NCI-H2171 treated with DMSO at 0.1 percent for 48 hours (cell line): ENCODE measurements around the gene BBIP1.
A peak's percentile ranks its signal among the peaks of the same experiment; 100 is the strongest.
"Not testable (repeated sequence)": the region's sequence is repeated elsewhere in the genome, so short reads cannot be mapped to it uniquely, and the experiment has no call there.

Experiments used
- DNase-seq: peaks from one replicate; lab custom pipeline; 2025; lab: John Stamatoyannopoulos, UW

BBIP1 gene

DNA sequence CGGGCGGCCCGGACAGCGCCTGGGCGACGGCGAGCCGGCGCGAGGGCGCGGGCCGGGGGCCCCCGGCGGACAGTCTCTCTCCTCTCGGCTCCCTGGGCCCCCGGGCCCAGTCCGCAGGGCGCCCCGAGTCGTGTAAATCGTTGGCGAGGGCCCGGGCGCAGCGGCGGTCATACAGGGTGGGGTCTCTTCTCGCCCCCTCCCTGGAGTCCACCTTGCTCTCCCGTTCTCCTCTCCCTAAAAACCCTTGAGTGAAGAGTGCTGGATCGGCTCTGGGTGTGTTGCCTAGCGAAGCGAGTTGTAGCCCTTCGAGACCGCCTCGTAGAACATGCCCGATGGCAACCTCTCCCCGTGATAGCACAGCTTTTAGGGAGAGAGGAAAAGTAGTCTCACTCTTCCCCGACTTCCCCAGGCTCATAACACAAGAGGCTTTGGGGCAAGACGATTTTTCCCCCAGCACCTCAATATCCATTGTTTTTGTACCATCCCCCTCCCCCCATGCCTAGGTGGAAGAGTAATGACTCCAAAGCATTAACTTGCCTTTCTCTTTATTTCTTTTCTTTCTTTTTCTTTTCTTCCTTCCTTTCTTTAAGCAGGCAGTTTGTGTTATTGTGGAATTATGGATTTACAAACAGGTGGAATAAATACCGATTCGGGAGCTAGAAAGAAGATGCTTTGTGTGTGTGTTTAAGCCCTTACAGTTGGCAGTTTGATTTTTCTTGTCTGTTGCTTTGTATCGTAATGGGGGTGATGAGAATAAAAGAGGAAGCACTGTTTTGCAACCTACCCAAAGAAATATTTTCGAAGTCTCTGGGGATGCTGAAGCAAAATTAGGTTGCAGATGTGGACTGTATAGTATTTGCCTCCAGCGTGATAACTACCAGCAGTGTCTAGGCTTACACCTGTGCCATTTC, 1.2 kb upstream of the BBIP1 start:
- peak; percentile 48 for DNase-seq

DNA sequence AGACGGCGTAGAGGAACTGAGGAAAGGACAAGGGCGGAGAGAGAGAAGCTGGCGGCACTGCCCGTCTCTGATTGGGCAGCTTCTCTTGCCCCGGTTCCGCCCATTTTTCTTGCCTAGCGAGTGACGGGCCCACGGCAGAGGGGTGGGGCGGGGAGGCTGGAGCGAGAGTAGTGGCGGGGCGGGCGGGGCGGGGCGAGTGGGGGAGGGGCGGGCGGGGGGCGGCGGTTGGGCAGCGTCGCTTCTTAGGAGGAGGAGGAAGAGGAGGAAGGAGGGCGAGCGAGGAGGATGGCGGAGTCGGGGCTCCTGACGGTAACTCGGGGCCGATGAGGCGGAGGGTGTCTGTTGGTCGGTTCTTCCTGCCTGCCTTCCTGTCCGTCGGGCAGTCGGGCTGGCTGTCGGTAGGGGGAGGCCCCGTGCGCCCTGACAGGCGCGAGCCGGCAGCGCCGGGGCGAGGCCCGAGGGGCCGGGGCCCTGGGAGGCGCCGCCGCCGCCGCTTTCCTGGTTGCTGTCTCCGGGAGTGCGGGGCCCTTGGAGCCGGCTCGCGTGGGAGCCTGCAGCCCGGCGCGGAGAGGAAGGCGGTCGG, 460 bp upstream of the BBIP1 start, which contains the start of gene SHOC2:
Gene SHOC2 (plus strand): TSS at position 256 of the 583 bp plus-strand sequence. CDS start 44,755 bp downstream, outside the sequence.
- no peak for DNase-seq

DNA sequence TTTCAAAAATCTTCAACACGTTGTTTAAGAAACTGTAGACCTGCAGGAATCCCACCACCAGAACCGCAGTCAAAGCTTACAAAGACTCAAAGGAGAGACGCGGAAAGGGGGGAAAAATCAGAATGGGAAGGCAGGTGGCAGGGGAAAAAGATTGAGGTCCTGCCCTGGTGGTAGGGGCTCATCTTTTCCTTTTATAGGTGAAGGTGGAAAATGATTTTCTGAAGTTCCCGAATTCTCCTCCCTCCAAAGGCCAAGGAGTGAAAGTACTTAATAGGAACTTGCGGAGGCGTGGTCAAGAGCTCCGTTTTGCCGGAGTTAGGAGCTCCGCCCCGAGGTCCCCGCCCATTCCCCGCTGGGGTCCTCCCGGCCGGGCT, 724 bp downstream of the BBIP1 start:
- peak; percentile 71 for DNase-seq

DNA sequence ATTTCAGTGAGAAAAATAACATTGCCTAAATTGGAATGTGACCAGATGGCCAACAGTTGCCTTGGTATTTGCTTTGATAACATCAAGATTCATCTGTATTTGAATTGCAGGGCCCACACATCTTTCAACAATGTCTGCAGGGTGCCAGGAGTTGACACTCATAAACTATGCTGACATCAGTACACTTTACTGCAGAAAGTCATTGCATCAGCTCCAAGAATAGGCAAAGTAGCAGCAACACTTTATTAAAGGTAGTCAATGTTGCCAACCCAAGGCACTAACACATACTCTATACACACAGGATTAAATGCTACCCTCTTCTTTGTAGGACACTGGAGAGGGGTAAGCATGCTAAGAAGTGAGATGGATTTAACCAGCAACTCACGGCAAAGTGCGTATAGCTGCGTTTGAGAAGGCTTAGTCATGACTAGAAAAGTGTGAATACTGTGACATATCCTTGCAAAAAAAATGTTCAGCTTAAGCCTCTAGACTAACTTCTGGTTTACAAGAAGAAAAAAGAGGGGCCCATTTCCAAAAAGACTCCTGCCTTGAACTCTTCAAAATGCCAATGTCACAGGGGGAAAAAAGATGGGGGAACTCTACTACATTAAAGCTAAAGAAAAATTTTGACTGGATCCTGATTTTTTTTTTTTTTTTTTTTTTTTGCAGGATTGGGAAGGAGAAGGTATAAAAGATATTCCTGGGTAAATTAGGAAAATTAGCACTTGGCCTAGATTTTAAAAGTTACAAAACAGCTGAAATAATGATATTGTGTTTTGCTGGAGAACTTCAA, 2.2 kb downstream of the BBIP1 start:
- no peak for DNase-seq

DNA sequence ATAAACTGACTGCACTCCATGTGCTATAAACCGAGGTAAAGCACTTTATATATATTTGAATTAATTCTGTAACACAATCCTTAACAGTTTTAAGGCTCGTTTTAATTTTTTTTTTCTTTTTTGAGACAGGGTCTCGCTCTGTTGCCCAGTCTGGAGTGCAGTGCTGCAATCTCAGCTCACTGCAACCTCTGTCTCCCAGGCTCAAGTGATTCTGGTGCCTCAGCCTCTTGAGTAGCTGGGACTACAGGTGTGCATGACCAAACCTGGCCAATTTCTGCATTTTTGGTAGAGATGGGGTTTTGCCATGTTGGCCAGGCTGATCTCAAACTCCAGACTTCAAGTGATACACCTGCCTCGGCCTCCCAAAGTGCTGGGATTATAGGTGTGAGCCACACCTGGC, 3.4 kb downstream of the BBIP1 start:
- not testable (repeated sequence) for DNase-seq

DNA sequence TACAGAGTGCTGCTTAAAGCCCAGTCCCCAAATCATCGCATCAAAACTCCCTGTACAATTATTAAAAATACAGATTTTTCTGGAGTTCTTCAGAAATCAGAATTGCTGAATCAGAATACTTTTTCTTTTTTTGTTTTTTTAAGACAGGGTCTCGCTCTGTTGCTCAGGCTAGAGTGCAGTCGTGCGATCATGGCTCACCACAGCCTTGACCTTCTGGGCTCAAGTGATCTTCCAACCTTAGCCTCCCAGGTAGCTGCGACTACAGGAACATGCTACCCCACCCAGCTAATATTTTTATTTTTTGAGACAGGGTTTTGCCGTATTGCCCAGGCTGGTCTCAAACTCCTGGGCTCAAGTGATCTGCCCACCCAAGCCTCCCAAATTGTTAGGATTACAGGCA, 3.9 kb downstream of the BBIP1 start:
- DNase-seq = no peak

DNA sequence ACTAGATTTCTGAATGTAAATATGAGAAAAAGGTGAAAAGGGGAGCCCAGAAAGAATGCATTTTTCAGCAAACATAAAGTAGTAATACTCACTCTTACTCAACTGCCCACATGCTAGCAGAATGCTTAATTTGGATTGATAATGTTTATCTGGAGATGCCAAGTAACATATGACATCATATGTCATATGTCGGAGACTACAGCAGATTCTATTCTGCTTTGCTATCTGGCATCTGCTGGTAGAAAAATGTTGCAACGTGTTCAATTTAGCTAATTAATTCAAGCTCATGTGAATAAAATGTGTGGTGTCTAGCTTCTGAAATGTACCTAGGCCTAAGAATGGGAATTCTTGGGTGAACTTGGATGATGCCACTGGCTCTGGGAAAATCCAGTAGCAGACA, 4.5 kb downstream of the BBIP1 start:
- DNase-seq = no peak

DNA sequence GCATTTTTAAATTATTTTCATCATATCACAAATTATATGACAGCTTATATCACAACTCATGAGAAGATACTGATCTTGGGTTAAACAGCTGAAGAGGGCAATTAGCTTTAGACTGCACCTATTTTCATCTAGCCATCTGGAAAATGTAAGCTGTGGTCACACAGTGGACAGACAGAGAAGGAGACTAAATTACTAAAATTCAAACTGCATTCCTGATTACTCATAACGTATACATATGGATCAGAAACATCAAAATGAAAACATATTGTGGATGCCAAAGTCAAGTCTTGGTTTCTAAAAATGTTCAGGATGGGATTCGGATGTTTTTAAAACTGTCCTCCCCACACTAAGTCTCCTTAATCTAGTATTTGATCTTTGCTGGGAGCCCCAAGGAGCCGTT, 6.6 kb downstream of the BBIP1 start:
- DNase-seq = no peak

DNA sequence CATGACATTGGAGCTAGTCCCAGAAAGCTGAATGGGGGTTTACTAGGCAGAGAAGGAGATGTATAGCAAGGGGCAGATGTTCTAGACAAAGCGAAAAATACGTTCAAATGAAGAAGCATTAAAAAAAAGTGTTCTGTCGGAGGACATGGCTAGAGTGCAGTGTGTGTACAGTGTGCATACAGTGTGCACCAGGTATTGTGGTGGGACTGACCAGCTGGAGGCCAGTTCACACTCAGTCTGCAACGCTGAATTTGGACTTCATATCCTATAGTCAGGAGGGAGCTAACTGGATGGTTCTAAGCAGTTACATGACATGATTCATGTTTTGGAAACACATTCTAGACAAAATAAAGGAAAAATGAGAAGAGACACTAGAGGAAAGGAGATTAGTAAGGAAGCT, 8.8 kb downstream of the BBIP1 start:
- DNase-seq = no peak

DNA sequence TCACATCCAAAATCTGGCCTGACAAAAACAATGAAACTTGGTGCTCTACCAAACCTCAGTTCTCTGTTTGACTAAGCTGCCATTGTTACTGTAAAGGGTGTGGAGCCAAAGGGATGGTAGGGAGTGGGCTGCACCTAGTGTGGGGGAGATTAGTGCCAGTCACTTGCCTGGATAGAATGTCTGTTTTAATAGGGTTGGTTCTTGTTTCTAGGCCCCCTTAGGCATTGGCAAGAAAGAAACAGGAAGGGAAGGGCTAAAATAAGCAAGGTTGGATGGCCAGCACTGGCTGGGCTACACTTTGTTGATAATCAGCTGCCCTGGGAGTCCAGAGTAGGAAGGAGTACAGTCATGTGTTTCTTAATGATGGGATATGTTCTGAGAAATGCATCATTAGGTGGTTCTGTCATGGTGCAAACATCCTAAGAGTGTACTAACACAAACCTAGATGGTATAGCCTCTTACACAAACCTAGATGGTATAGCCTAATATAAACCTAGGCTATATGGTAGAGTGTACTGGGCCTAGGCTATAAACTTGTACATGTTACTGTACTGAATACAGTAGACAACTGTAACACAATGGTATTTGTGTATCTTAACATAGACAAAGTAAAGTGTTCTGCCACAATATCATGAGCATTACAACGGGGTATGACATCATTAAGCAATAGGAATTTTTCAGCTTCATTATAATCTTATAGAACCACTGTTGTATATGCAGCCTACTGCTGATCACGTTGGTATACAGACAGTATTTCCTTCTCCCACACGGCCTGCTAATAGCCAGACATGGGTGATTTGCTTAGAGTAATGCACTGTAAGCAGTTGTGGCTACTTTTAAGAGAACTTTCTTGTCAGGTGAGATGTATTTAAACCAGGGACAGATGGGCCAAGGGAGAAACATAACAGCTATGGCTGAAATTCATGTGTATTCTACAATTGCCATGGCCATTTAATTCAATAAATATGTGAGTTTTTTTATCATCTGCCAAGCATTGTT, 15.4 kb downstream of the BBIP1 start:
- no peak for DNase-seq

DNA sequence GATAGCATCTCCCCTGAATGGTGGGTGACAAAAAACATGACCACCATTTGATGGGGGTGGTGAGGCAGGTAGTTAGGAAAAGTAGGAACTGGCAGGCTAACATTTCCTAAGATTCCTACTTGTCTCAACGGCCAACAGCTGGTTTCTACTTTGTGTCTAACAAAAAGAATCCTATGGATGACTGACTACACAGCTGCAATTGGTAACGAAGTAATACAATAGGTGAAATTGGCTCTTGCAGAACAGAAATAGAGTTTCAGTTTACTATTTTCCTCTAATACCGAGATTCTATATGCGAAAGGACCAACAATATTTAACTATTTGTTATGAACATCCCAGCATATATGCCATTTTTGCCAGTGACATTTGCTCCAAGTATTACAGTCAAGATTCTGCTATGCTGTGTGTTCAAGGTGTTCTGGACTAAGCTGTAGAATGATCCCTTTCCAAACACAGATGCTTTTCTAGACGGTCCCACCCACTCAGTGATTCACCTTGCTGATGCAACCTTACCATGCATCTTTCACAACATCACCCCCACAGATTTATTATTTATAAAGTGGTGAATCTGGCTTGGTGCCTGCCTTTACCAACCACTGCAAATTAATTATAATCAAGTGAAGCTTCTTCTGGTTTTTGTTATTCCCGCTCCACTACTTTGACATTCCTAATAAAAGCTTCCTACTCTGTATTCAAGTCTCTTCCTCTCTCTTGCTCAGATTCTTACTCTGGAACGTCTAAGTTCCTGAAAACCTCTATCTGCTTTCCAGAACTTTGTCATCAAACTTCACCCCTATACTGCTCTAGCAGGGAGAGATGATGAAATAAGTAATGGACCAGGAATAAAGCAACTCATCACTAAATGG, 16.8 kb downstream of the BBIP1 start:
- DNase-seq = no peak

DNA sequence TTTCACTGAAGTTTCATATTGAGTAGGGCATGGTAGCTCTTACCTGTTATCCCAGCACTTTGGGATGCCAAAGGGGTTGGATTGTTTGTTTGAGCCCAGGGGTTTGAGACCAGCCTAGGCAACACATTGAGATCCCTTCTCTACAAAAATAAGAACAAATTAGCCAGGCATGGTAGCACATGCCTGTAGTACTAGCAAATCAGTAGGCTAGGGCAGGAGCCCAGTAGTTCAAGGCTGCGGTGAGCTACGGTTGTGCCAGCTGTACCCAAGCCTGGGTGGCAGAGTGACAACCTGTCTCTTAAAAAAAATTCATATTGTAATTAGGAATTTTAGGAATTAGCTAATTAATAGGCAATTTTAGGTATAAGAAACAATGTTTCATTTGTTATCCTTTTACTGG, 18.0 kb downstream of the BBIP1 start:
- DNase-seq = no peak

DNA sequence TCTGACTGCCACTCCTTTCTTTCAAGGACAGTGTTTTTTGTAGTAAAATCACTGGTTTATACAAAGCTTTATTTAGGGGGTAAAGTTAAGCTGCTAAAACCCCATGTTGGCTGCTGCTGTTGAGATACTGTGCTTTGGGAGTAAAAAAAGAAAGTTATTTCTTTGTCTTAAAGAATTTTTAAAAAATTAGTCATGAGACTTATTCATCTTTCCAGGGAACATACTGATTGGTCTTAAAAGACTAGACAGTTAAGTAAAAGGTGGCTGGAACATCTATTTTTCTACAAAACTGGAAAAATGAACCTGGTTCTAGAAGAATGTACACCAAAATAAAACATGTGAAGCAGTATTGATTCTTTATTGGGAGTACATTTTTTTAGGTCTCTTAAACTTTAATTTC, 20.6 kb downstream of the BBIP1 start:
- no peak for DNase-seq

DNA sequence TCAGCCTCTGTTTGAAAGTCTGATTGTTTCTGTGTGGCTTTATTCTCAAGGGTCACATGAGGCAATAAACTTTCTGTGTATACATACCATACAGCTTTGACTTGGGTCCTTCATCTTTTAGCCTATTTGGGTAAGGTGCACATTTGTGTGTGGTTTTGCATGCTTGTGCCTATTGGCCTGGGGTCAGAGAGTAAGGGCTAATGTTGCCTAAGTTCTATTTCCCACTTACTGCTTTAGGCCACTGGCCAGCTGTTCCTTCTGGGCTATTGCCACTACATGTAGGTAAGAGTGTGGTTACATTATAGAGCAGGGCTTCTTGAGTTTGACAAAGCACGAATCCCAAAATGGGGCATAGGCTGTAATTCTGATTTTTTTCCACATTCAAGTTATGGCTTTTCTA, 21.8 kb downstream of the BBIP1 start:
- DNase-seq = no peak

DNA sequence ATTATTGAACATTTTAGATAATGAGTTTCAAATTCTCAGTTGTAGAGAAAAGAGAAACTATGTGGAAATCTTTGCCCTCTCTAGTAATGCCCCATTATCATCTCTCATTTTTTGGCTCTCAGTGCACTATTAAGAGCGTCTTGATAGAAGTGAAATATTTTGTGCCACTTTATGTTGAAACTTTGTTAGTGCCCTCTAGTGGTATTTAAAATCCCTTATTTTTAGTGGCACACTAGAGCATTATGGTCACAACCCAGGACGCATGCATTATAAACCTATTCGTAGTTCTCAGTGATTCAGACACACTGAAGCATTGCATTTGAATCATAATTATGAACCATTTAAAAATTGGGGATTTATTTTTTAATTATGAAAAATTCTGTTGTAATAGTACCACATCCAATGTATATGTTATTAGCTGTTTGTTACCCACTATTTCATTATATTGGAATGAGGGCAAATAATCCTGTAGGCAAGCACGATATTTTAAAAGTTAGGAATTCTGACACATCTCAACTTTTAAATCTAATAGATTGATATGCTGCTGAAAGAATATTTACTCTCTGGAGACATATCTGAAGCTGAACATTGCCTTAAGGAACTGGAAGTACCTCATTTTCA, 25.3 kb downstream of the BBIP1 start:
- DNase-seq = peak; percentile 41

DNA sequence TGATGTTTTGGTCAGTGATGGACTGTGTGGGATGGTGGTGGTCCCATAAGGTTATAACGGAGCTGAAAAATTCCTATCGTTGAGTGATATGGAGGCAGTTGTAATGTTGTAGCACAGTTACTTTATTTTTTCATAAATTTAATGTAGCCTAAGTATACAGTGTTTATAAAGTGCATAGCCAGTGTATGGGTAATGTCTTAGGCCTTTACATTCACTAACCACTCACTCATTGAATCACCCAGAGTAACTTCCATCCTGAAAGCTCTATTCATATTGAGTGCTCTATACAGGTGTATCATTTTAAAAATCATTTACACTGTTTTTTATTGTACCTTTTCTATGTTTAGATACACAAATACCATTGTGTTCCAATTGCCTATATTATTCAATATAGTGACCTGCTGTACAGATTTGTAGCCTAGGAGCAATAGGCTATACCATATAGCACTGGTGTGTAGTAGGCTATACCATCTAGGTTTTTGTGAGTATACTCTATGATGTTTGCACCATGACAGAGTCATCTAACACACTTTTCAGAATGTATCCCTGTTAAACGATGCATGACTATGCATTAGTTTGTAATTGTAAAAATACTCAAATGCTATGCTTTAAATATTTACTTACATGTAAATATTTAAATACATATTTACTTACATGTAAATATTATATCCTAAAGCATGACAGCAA, 26.2 kb downstream of the BBIP1 start:
- DNase-seq = no peak

DNA sequence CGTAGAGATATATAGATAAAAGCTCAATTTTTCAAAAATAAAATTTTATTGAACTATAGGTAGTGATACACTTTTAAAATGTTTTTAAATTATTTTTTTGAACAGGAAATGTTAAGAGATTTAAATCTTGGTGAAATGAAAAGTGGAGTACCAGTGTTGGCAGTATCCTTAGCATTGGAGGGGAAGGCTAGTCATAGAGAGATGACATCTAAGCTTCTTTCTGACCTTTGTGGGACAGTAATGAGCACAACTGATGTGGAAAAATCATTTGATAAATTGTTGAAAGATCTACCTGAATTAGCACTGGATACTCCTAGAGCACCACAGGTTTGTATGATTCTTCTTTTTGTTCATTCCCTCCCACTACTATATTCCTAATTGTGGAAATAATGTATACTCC, 31.4 kb downstream of the BBIP1 start:
- no peak for DNase-seq

DNA sequence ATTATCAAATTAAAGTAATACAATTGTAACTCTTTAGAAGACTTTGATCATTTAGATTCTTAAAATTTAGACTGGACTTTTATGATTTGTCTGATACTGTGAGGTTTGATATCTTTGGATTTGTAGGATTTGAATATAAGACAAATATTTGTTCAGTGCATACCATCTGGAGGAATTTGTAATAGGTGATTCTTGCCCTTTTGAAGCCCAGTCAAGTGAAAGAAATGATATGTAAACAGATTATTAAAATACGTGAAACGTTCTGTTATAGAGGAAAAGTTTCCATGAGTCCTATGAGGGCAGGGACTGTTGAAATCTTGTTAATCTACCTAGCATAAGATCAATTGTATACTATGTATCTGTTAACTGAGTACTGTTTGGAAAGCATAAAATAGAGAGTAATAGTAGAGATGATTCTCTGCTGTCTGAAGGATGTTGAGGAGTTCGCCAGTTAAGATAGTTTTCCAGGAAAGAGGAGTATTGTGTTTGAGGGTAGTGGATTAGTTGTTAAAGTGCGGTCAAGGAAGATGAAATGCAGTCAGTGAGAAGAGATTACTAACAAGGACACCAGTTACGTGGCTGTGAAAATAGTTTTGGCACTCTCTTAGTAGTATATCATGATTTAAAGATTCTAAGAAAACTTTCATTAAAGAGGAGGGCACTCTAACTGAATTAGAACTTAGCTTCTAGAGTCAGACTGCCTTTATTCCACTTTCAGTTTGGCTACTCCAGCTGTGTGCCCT, 32.9 kb downstream of the BBIP1 start:
- no peak for DNase-seq

DNA sequence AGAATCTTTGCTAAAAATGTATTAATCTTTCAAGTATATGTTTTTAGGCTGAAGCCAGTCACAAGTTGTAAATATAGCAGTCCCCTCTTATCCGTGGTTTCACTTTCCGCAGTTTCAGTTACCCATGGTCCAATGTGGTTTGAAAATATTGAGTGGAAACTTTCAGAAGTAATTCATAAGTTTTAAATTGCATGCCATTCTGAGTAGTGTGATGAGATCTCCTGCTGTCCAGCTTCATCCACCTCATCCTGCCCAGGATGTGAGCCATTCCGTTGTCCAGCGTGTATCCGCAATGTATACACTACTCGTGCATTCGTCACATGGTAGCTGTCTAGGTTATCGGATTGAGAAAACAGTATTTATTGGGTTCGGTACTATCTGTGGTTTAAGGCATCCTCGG, 35.1 kb downstream of the BBIP1 start:
- no peak for DNase-seq
